ENCODE data around the gene NEMP1.
"Not testable (repeated sequence)": the region's sequence is repeated elsewhere in the genome, so short reads cannot be mapped to it uniquely, and the experiment has no call there.

Gene NEMP1

GRCh38 chr12:57090924-57091637 is 12.5 kb upstream of the NEMP1 start:
- DNase-seq = no peak

- DNase-seq = no peak
Observed at GRCh38 chr12:57090490-57090889, 11.9 kb upstream of the NEMP1 start.

- peak; percentile 83 for DNase-seq
Observed at GRCh38 chr12:57089271-57090245, 11.0 kb upstream of the NEMP1 start.

- DNase-seq = peak; percentile 90
Observed at GRCh38 chr12:57088354-57089270, 10.0 kb upstream of the NEMP1 start, which contains the start of gene NAB2. Gene NAB2, plus strand, starts transcription at chr12:57089114. Its CDS starts 158 bp downstream, at chr12:57089272.

GRCh38 chr12:57087691-57088353 is 9.2 kb upstream of the NEMP1 start:
- DNase-seq = peak; percentile 94

- DNase-seq = peak; percentile 97
Observed at GRCh38 chr12:57087010-57087690, 8.6 kb upstream of the NEMP1 start.

GRCh38 chr12:57086493-57087009 is 8.0 kb upstream of the NEMP1 start:
- DNase-seq = peak; percentile 78

GRCh38 chr12:57085999-57086492 is 7.5 kb upstream of the NEMP1 start:
- peak; percentile 81 for DNase-seq

- no peak for DNase-seq
Observed at GRCh38 chr12:57080855-57081254, 2.3 kb upstream of the NEMP1 start.

GRCh38 chr12:57079821-57080220 is 1.2 kb upstream of the NEMP1 start:
- DNase-seq = no peak

- DNase-seq = not testable (repeated sequence)
Observed at GRCh38 chr12:57073566-57074450, 4.8 kb downstream of the NEMP1 start.

- no peak for DNase-seq
Observed at GRCh38 chr12:57072661-57073060, 5.9 kb downstream of the NEMP1 start.

- DNase-seq = peak; percentile 77
Observed at GRCh38 chr12:57069523-57069922, 9.1 kb downstream of the NEMP1 start.

- no peak for DNase-seq
Observed at GRCh38 chr12:57066245-57066644, 12.3 kb downstream of the NEMP1 start.

GRCh38 chr12:57063991-57064685 is 14.5 kb downstream of the NEMP1 start:
- no peak for DNase-seq

GRCh38 chr12:57058454-57058853 is 20.1 kb downstream of the NEMP1 start:
- no peak for DNase-seq

GRCh38 chr12:57057067-57057751 is 21.4 kb downstream of the NEMP1 start:
- DNase-seq = no peak

- DNase-seq = no peak
Observed at GRCh38 chr12:57055824-57056223, 22.8 kb downstream of the NEMP1 start.

GRCh38 chr12:57053901-57054300 is 24.7 kb downstream of the NEMP1 start:
- not testable (repeated sequence) for DNase-seq

Data from activated CD8-positive, alpha-beta memory T cell treated with anti-CD3 and anti-CD28 coated beads for 24 hours (primary cell).